ENCODE results near the gene VPS50.

DNA sequence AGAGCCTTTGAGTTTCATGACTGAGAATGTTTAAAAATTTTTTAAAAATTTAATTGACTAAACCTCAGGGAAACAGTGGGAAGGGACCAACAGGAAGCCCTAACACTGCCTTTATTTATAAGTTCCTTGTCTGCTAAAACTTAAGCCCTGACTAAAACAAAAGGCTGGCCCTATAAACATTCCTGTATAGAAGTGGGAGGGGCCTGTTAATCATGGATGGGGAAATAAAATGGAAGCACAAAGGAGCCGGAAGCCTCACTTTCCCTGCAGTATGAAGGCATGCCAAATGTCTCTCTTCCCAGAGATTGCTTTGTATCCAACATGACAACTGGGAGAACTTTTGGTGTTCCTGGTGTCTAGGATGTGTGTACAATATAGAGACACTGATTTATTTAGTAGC lies 66.0 kb downstream of the VPS50 start:
- TF ChIP-seq POLR2A (IDR thresholded peaks at IDR 0.05; ENCODE audit: borderline replicate concordance, extremely low read depth, insufficient read depth, insufficient read length) (no peak), JUND (IDR thresholded peaks at IDR 0.05) (no peak), SIN3A (IDR thresholded peaks at IDR 0.05; ENCODE audit: low read depth) (no peak), ZFX (IDR thresholded peaks at IDR 0.05) (no peak)
- TF ChIP-seq, protein P1, sequence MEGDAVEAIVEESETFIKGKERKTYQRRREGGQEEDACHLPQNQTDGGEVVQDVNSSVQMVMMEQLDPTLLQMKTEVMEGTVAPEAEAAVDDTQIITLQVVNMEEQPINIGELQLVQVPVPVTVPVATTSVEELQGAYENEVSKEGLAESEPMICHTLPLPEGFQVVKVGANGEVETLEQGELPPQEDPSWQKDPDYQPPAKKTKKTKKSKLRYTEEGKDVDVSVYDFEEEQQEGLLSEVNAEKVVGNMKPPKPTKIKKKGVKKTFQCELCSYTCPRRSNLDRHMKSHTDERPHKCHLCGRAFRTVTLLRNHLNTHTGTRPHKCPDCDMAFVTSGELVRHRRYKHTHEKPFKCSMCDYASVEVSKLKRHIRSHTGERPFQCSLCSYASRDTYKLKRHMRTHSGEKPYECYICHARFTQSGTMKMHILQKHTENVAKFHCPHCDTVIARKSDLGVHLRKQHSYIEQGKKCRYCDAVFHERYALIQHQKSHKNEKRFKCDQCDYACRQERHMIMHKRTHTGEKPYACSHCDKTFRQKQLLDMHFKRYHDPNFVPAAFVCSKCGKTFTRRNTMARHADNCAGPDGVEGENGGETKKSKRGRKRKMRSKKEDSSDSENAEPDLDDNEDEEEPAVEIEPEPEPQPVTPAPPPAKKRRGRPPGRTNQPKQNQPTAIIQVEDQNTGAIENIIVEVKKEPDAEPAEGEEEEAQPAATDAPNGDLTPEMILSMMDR (IDR thresholded peaks at IDR 0.05 in 2 of 3, conservative IDR thresholded peaks at IDR 0.05 in 1 of 3; ENCODE audit: borderline replicate concordance in 1 of 3, insufficient read depth in 1 of 3, low read depth in 2 of 3, low read length in 2 of 3), result no peak
- TF ChIP-seq, protein P2, sequence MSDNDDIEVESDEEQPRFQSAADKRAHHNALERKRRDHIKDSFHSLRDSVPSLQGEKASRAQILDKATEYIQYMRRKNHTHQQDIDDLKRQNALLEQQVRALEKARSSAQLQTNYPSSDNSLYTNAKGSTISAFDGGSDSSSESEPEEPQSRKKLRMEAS (IDR thresholded peaks at IDR 0.05), result no peak
